GM12878 (cell line): ENCODE data around the gene PPP1R37. TPM values are rescaled to one million over a fixed set of nuclear protein-coding genes. Genes with fewer than 3 reads are reported as not detected.

ENCODE experiments used
- ATAC-seq: fragments of 200-7000 bp; cut with Tn5 transposase; 3 replicates; pipeline ENCODE4 v1.9.1; 2020; ENCODE audit warnings: mild to moderate bottlenecking, moderate library complexity
- BruUV-seq: library from RNA; stranded (reverse); fragments of 400-500 nt; replicated peaks from 2 replicates; lab custom pipeline; 2021; lab: Mats Ljungman, UMichigan
- CTCF ChIA-PET: fragments of 300-600 bp; sonication (Branson Sonifier 250); formaldehyde crosslinking; extraction: SDS; loops from one replicate; lab custom pipeline; 2021; ENCODE audit warnings: inconsistent platforms; lab: Yijun Ruan, JAX
- POLR2A ChIA-PET: fragments of 350-600 bp; formaldehyde crosslinking; extraction: SDS; loops from one replicate; lab custom pipeline; 2021; ENCODE audit warnings: inconsistent platforms; lab: Charles Lee
- RAD21 ChIA-PET: fragments of 300-600 bp; sonication (Branson Sonifier 250); formaldehyde crosslinking; loops from one replicate; lab custom pipeline; 2023; ENCODE audit warnings: antibody characterized with exemption; ENCODE audit not compliant: unreplicated experiment; lab: Charles Lee
- SMC1A ChIA-PET: fragments of 300-600 bp; sonication (Branson Sonifier 250); formaldehyde crosslinking; loops from one replicate; lab custom pipeline; 2023; ENCODE audit not compliant: unreplicated experiment, uncharacterized antibody; lab: Charles Lee
- DNase-seq: peaks from one replicate; pipeline ENCODE4 v3.0.0-alpha.2; 2011; ENCODE audit warnings: low read depth, low spot score
- FAIRE-seq: peaks from 3 replicates; lab custom pipeline; 2011; peaks lifted over from hg19 to GRCh38; lab: Jason Lieb, UNC
- H2AFZ ChIP-seq: 2 replicates; pipeline ENCODE4 v1.6.0; 2011; ENCODE audit warnings: low read depth, low read length, control low read depth; ENCODE audit not compliant: control insufficient read depth
- H3K27ac ChIP-seq: 2 replicates; pipeline ENCODE4 v1.5.1; 2011; ENCODE audit warnings: control low read depth; ENCODE audit not compliant: control insufficient read depth, insufficient read depth
- H3K27me3 ChIP-seq, 2 experiments: replicated peaks in 1 of 2; 2 replicates each; pipeline versions ENCODE4 v1.6.0 to v1.6.1; 2011; ENCODE audit warnings: low read length in 1 of 2; ENCODE audit not compliant: control insufficient read depth in 2 of 2, insufficient read depth in 2 of 2
- H3K36me3 ChIP-seq, 2 experiments: 2 replicates each; pipeline ENCODE4 v1.5.1; 2011; ENCODE audit warnings: low read length in 1 of 2; ENCODE audit not compliant: control insufficient read depth in 2 of 2, insufficient read depth in 2 of 2
- H3K4me1 ChIP-seq: 2 replicates; pipeline ENCODE4 v1.6.1; 2011; ENCODE audit warnings: mild to moderate bottlenecking, low read length, moderate library complexity, mixed read lengths; ENCODE audit not compliant: control insufficient read depth, insufficient read depth
- H3K4me2 ChIP-seq: 2 replicates; pipeline ENCODE4 v1.6.0; 2011; ENCODE audit warnings: control low read depth; ENCODE audit not compliant: control insufficient read depth, insufficient read depth
- H3K4me3 ChIP-seq: fragments of 200-600 bp; sonication (generic); 2 replicates; pipeline ENCODE4 v1.5.1; 2016
- H3K79me2 ChIP-seq: 2 replicates; pipeline ENCODE4 v1.6.0; 2011; ENCODE audit warnings: low read length; ENCODE audit not compliant: control insufficient read depth, insufficient read depth
- H3K9ac ChIP-seq: 2 replicates; pipeline ENCODE4 v1.8.0; 2011; ENCODE audit warnings: low read length, control low read depth, mixed read lengths; ENCODE audit not compliant: control insufficient read depth, insufficient read depth
- H3K9me3 ChIP-seq: replicated peaks from 3 replicates; pipeline ENCODE4 v1.5.1; 2011; ENCODE audit warnings: mild to moderate bottlenecking, low read length; ENCODE audit not compliant: control insufficient read depth, insufficient read depth
- H4K20me1 ChIP-seq: 2 replicates; pipeline ENCODE4 v1.6.0; 2011; ENCODE audit not compliant: control insufficient read depth, insufficient read depth
- CBX5 ChIP-seq: sonication (generic); IDR thresholded peaks from 2 replicates; pipeline ENCODE4 v1.6.1; 2016; ENCODE audit warnings: low read depth, moderate library complexity, mild to moderate bottlenecking, inconsistent platforms
- GATAD2B ChIP-seq: fragments of 450-650 bp; conservative IDR thresholded peaks from 2 replicates; pipeline ENCODE4 v1.6.1; 2017; ENCODE audit warnings: low read depth, mild to moderate bottlenecking, moderate library complexity
- HCFC1 ChIP-seq: fragments of 150-350 bp; IDR thresholded peaks from 2 replicates; pipeline ENCODE4 v1.6.1; 2014; ENCODE audit warnings: low read length
- HDAC6 ChIP-seq: fragments of 200-600 bp; sonication (generic); IDR thresholded peaks from one replicate; pipeline ENCODE4 v1.8.0; 2017; ENCODE audit warnings: antibody characterized with exemption; ENCODE audit not compliant: unreplicated experiment
- IKZF1 ChIP-seq: fragments of 450-650 bp; conservative IDR thresholded peaks from 2 replicates; pipeline ENCODE4 v1.6.1; 2017; ENCODE audit warnings: antibody characterized with exemption, mild to moderate bottlenecking
- KAT2A ChIP-seq: conservative IDR thresholded peaks from 2 replicates; pipeline ENCODE4 v1.6.1; 2011; ENCODE audit warnings: low read depth, low read length; ENCODE audit not compliant: control insufficient read depth
- NRF1 ChIP-seq: conservative IDR thresholded peaks from 2 replicates; pipeline ENCODE4 v1.6.1; 2011; ENCODE audit warnings: mild to moderate bottlenecking, low read depth, low read length, improper control_type of control experiment
- POLR2A ChIP-seq: IDR thresholded peaks from 2 replicates; pipeline ENCODE4 v1.6.1; 2011; ENCODE audit warnings: low read depth, mild to moderate bottlenecking, low read length
- SIN3A ChIP-seq: IDR thresholded peaks from 2 replicates; pipeline ENCODE4 v1.6.1; 2012; ENCODE audit warnings: low read depth, low read length, improper control_type of control experiment
- SMARCA5 ChIP-seq: fragments of 450-650 bp; IDR thresholded peaks from 2 replicates; pipeline ENCODE4 v1.6.1; 2017; ENCODE audit warnings: mild to moderate bottlenecking
- WRNIP1 ChIP-seq: IDR thresholded peaks from 2 replicates; pipeline ENCODE4 v1.6.1; 2011; ENCODE audit warnings: low read depth, low read length, improper control_type of control experiment, borderline replicate concordance
- ZNF217 ChIP-seq: fragments of 450-650 bp; IDR thresholded peaks from 2 replicates; pipeline ENCODE4 v1.6.1; 2017; ENCODE audit warnings: antibody characterized with exemption, mild to moderate bottlenecking
- WGBS: methylation state at CpG from one replicate; pipeline ENCODE4 v1.1.6; 2016; ENCODE audit warnings: low lambda C conversion rate; ENCODE audit not compliant: insufficient replicate concordance, insufficient coverage; ENCODE audit errors: missing lambda C conversion rate; 5-methylcytosine and 5-hydroxymethylcytosine counted together
- in situ Hi-C: fragments of 300-500 bp; cut with MboI; formaldehyde crosslinking; loops from 9 replicates; pipeline ENCODE4 v1.14.3; 2018; ENCODE audit warnings: mixed read lengths
- intact Hi-C: fragments of 100-400 bp; cut with micrococcal nuclease; formaldehyde crosslinking; loops from one replicate; pipeline ENCODE4 v1.14.2; 2022; ENCODE audit not compliant: unreplicated experiment
- polyA plus RNA-seq, 11 experiments: library from polyadenylated mRNA; depleted of rRNA in 4 of 11; unstranded in 6 of 11; stranded (reverse) in 5 of 11; fragments of >200 nt; fragmentation: Nextera tagmentation in 4 of 11; fragmentation: Illumina TruSeq in 1 of 11; extraction: Ambion mirVana in 4 of 11; extraction: Trizol in 1 of 11; gene quantifications; 1 replicate in 1 of 11; 2 replicates in 10 of 11; pipeline versions ENCODE4 v1.2.1 to v1.2.3, GENCODE V29; 2011 to 2016; ENCODE audit warnings: inconsistent platforms in 2 of 11, missing spikeins in 2 of 11, low read depth in 1 of 11
- total RNA-seq, 4 experiments: library from RNA; depleted of rRNA in 3 of 4; stranded (reverse); fragments of >200 nt in 3 of 4; fragmentation: Illumina TruSeq in 1 of 4; extraction: Trizol in 1 of 4; gene quantifications; 2 replicates each; pipeline versions ENCODE4 v1.2.1 to v1.2.3, GENCODE V29; 2013 to 2021
- TF ChIP-seq, protein P1 (sequence below): fragments of 450-650 bp; IDR thresholded peaks from 2 replicates; pipeline ENCODE4 v1.6.1; 2017; ENCODE audit warnings: borderline replicate concordance
- TF ChIP-seq, protein P2 (sequence below): fragments of 450-650 bp; IDR thresholded peaks from 2 replicates; pipeline ENCODE4 v1.6.1; 2016; ENCODE audit warnings: mild to moderate bottlenecking

PPP1R37 gene
- total and polyA plus RNA-seq, 10 of the 15 experiments (the other 5 are each of a cell fraction or from before 2014, with no cell fraction given) = 0.09 to 21.3 (median 5.1) TPM; not detected in 1

DNA sequence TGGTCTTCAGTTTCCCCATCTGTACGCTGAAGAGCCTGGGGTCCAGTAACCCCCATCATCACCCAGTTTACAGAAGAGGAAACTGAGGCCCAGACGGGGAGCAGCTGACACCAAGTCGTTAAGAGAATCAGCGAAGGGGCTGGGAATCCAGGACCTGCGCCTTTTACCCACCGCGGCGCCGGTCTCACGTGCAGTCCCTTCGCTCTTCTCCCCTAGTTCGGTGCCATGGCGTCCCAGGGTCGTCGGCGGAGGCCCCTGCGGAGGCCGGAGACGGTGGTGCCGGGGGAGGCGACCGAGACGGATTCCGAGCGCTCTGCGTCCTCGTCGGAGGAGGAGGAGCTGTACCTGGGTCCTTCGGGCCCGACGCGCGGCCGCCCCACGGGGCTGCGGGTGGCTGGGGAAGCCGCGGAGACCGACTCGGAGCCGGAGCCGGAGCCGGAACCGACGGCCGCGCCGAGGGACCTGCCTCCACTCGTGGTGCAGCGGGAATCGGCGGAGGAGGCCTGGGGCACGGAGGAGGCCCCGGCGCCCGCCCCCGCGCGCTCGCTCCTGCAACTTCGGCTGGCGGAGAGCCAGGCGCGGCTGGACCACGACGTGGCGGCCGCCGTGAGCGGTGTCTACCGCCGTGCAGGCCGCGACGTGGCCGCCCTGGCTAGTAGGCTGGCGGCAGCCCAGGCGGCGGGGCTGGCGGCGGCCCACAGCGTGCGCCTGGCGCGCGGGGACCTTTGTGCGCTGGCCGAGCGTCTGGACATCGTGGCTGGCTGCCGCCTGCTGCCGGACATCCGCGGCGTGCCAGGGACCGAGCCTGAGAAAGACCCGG lies 86.3 kb downstream of the PPP1R37 start (continued):
- TF ChIP-seq, protein P1, sequence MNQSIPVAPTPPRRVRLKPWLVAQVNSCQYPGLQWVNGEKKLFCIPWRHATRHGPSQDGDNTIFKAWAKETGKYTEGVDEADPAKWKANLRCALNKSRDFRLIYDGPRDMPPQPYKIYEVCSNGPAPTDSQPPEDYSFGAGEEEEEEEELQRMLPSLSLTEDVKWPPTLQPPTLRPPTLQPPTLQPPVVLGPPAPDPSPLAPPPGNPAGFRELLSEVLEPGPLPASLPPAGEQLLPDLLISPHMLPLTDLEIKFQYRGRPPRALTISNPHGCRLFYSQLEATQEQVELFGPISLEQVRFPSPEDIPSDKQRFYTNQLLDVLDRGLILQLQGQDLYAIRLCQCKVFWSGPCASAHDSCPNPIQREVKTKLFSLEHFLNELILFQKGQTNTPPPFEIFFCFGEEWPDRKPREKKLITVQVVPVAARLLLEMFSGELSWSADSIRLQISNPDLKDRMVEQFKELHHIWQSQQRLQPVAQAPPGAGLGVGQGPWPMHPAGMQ = no peak
- TF ChIP-seq GATAD2B = peak; percentile 79; the same call in 1 of the 2 replicates
- TF ChIP-seq NRF1 = no peak
- peak; percentile 25 for TF ChIP-seq HDAC6
- TF ChIP-seq ZNF217 = 0 out of 2 replicates have a peak, but pooled peaks have one; percentile 32
- peak; percentile 49; the same call in 1 of the 2 replicates for TF ChIP-seq SIN3A
- peak; percentile 73 for TF ChIP-seq IKZF1
- TF ChIP-seq KAT2A = no peak
- no peak for TF ChIP-seq WRNIP1
- TF ChIP-seq SMARCA5 = peak; percentile 54; the same call in 1 of the 2 replicates
- peak; percentile 74 for TF ChIP-seq POLR2A
- TF ChIP-seq, all 136 proteins: peak for 17

DNA sequence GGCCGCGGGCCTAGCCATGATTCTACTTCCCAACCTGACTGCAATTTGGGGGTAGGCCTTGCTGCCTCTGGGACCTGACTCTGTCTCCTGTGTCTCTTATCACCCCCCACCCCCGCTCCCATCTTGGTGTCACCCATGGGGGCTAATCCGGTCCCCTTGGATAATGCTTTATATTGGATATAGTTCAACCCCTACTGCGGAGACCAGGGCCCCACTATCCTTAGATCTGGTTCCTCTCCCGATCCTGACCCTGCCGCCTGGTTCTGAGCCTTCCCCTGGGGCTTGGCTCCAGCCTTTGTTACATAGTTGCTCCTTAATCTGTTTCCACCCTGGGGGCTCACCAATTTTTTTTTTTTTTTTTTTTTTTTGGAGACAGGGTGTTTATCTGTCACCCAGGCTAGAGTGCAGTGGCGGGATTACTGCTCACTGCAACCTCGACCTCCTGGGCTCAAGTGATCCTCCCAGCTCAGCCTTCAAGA lies 87.0 kb downstream of the PPP1R37 start:
- peaks cover 39% of the 10 kb centered on the region for H3K79me2 ChIP-seq
- POLR2A ChIA-PET = interaction anchor here (0.7 to 3.8 kb wide), 4 partner anchors 43 to 183 kb away, joined by 3 to 33 read pairs (median 9); no protein-coding TSS in a partner anchor
- CTCF ChIA-PET = interaction anchor here (0.6 to 2.9 kb wide), 7 partner anchors 7 to 525 kb away, joined by 3 to 19 read pairs (median 5); partner anchors contain the start of gene CLASRP
- H3K4me3 ChIP-seq = peak overlapping the region; percentile 86
- SMC1A ChIA-PET = interaction anchor here (1.3 kb wide), 1 partner anchor 15 kb away, joined by 4 read pairs; no protein-coding TSS in a partner anchor
- H3K27ac ChIP-seq = peak overlapping the region; percentile 79
- H3K4me2 ChIP-seq = peak overlapping the region; percentile 88
- in situ Hi-C loops (no loop called here), intact Hi-C loops (loop anchor here (5.0 to 10.0 kb wide), 3 partner anchors 88 to 165 kb away; partner anchors contain the start of genes GEMIN7, PPP1R37 and ZNF296)
- BruUV-seq = no TSS peak
- H3K4me1 ChIP-seq = peaks cover 17% of the 10 kb centered on the region
- DNase-seq = no peak
- no peak for FAIRE-seq
- TF ChIP-seq CBX5 = no peak
- TF ChIP-seq, protein P2, sequence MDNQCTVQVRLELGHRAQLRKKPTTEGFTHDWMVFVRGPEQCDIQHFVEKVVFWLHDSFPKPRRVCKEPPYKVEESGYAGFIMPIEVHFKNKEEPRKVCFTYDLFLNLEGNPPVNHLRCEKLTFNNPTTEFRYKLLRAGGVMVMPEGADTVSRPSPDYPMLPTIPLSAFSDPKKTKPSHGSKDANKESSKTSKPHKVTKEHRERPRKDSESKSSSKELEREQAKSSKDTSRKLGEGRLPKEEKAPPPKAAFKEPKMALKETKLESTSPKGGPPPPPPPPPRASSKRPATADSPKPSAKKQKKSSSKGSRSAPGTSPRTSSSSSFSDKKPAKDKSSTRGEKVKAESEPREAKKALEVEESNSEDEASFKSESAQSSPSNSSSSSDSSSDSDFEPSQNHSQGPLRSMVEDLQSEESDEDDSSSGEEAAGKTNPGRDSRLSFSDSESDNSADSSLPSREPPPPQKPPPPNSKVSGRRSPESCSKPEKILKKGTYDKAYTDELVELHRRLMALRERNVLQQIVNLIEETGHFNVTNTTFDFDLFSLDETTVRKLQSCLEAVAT = peak; percentile 88
- no peak for TF ChIP-seq HCFC1
- peak overlapping the region; percentile 78; the same call in 1 of the 2 replicates for H2AFZ ChIP-seq
- ATAC-seq = no peak
- 71% methylated on average over 9 of the region's 9 CpGs for WGBS
- peaks cover 0 to 6% of the 10 kb centered on the region in 2 experiments; a peak in 2 of 4 replicates for H3K36me3 ChIP-seq
- RAD21 ChIA-PET = no interaction called here
- H3K9ac ChIP-seq = peak overlapping the region; percentile 81
- no peaks in the 10 kb centered on the region for H3K27me3 ChIP-seq
- no peaks in the 10 kb centered on the region for H3K9me3 ChIP-seq
- no peaks in the 10 kb centered on the region for H4K20me1 ChIP-seq
